Measurements from ENCODE around the gene CCDC9. TPM values are rescaled to one million over a fixed set of nuclear protein-coding genes. Genes with fewer than 3 reads are reported as not detected.
A peak's percentile ranks its signal among the peaks of the same experiment; 100 is the strongest.

The CCDC9 gene
- total and polyA plus RNA-seq, 2 of the 13 experiments (the other 11 are each of a cell fraction or from before 2014, with no cell fraction given): 2.9 to 6.3 TPM

DNA sequence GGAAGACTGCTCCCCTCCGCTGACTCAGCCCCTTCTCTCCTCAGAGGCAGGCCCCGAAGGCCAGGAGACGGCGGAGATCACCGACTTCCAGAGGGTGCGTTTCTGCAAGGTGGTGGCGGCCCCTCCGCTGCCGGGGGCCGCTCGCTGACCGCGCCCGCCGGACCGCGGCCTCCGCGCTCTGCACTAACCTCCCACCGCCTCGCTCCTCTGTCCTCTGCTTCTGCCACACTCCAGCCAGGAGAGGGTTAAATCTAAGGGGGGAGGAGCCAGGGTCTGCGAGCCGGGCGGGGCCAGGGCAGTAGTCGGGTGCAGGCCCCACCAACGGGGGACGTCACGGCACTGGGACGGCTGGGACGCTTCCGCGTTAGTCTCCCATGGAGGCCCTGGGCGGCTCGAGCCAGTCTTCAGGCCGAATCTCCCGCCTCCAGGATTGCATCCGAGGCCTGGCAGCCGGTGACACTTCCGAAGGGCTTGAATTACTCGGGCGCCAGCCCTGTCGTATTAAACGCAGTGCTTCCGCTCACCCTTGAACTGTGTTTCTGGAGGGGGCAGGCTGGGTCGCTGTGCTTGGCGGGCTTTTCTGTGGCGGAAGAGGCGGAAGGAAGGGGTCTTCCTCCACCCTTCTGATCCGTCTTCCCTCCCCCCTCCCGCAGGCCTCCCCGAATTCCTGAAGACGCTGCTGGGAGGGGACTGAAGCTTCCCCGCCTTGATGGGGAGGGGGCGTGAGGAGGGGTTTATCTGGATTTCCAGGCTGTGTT is 17.2 kb downstream of the CCDC9 start (continued):
- TF ChIP-seq ZNF766 (CRISPR knock-in tag; IDR thresholded peaks at IDR 0.05; ENCODE audit: borderline replicate concordance) (0 out of 2 replicates have a peak, but pooled peaks have one; percentile 60), ZNF180 (CRISPR knock-in tag; IDR thresholded peaks at IDR 0.05; ENCODE audit: borderline replicate concordance, low read depth) (no peak), ERF (CRISPR knock-in tag; IDR thresholded peaks at IDR 0.05) (peak; percentile 46; the same call in 1 of the 2 replicates), ZNF496 (CRISPR knock-in tag; IDR thresholded peaks at IDR 0.05; ENCODE audit: insufficient replicate concordance) (no peak), ZKSCAN1 (IDR thresholded peaks at IDR 0.05; ENCODE audit: low read length) (no peak), HNRNPUL1 (IDR thresholded peaks at IDR 0.05; ENCODE audit: low read depth, low read length) (no peak), HDAC1 (CRISPR knock-in tag; IDR thresholded peaks at IDR 0.05) (peak; percentile 65; the same call in 1 of the 2 replicates), GFI1 (CRISPR knock-in tag; IDR thresholded peaks at IDR 0.05; ENCODE audit: borderline replicate concordance) (peak; percentile 55; the same call in 1 of the 2 replicates), SMAD3 (CRISPR knock-in tag; IDR thresholded peaks at IDR 0.05) (0 out of 2 replicates have a peak, but pooled peaks have one; percentile 39)
- TF ChIP-seq, protein P1, sequence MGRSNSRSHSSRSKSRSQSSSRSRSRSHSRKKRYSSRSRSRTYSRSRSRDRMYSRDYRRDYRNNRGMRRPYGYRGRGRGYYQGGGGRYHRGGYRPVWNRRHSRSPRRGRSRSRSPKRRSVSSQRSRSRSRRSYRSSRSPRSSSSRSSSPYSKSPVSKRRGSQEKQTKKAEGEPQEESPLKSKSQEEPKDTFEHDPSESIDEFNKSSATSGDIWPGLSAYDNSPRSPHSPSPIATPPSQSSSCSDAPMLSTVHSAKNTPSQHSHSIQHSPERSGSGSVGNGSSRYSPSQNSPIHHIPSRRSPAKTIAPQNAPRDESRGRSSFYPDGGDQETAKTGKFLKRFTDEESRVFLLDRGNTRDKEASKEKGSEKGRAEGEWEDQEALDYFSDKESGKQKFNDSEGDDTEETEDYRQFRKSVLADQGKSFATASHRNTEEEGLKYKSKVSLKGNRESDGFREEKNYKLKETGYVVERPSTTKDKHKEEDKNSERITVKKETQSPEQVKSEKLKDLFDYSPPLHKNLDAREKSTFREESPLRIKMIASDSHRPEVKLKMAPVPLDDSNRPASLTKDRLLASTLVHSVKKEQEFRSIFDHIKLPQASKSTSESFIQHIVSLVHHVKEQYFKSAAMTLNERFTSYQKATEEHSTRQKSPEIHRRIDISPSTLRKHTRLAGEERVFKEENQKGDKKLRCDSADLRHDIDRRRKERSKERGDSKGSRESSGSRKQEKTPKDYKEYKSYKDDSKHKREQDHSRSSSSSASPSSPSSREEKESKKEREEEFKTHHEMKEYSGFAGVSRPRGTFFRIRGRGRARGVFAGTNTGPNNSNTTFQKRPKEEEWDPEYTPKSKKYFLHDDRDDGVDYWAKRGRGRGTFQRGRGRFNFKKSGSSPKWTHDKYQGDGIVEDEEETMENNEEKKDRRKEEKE (IDR thresholded peaks at IDR 0.05): no peak
- TF ChIP-seq, protein P2, sequence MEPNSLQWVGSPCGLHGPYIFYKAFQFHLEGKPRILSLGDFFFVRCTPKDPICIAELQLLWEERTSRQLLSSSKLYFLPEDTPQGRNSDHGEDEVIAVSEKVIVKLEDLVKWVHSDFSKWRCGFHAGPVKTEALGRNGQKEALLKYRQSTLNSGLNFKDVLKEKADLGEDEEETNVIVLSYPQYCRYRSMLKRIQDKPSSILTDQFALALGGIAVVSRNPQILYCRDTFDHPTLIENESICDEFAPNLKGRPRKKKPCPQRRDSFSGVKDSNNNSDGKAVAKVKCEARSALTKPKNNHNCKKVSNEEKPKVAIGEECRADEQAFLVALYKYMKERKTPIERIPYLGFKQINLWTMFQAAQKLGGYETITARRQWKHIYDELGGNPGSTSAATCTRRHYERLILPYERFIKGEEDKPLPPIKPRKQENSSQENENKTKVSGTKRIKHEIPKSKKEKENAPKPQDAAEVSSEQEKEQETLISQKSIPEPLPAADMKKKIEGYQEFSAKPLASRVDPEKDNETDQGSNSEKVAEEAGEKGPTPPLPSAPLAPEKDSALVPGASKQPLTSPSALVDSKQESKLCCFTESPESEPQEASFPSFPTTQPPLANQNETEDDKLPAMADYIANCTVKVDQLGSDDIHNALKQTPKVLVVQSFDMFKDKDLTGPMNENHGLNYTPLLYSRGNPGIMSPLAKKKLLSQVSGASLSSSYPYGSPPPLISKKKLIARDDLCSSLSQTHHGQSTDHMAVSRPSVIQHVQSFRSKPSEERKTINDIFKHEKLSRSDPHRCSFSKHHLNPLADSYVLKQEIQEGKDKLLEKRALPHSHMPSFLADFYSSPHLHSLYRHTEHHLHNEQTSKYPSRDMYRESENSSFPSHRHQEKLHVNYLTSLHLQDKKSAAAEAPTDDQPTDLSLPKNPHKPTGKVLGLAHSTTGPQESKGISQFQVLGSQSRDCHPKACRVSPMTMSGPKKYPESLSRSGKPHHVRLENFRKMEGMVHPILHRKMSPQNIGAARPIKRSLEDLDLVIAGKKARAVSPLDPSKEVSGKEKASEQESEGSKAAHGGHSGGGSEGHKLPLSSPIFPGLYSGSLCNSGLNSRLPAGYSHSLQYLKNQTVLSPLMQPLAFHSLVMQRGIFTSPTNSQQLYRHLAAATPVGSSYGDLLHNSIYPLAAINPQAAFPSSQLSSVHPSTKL (CRISPR knock-in tag; IDR thresholded peaks at IDR 0.05): no peak
- TF ChIP-seq, protein P3, sequence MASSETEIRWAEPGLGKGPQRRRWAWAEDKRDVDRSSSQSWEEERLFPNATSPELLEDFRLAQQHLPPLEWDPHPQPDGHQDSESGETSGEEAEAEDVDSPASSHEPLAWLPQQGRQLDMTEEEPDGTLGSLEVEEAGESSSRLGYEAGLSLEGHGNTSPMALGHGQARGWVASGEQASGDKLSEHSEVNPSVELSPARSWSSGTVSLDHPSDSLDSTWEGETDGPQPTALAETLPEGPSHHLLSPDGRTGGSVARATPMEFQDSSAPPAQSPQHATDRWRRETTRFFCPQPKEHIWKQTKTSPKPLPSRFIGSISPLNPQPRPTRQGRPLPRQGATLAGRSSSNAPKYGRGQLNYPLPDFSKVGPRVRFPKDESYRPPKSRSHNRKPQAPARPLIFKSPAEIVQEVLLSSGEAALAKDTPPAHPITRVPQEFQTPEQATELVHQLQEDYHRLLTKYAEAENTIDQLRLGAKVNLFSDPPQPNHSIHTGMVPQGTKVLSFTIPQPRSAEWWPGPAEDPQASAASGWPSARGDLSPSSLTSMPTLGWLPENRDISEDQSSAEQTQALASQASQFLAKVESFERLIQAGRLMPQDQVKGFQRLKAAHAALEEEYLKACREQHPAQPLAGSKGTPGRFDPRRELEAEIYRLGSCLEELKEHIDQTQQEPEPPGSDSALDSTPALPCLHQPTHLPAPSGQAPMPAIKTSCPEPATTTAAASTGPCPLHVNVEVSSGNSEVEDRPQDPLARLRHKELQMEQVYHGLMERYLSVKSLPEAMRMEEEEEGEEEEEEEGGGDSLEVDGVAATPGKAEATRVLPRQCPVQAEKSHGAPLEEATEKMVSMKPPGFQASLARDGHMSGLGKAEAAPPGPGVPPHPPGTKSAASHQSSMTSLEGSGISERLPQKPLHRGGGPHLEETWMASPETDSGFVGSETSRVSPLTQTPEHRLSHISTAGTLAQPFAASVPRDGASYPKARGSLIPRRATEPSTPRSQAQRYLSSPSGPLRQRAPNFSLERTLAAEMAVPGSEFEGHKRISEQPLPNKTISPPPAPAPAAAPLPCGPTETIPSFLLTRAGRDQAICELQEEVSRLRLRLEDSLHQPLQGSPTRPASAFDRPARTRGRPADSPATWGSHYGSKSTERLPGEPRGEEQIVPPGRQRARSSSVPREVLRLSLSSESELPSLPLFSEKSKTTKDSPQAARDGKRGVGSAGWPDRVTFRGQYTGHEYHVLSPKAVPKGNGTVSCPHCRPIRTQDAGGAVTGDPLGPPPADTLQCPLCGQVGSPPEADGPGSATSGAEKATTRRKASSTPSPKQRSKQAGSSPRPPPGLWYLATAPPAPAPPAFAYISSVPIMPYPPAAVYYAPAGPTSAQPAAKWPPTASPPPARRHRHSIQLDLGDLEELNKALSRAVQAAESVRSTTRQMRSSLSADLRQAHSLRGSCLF (CRISPR knock-in tag; IDR thresholded peaks at IDR 0.05; ENCODE audit: borderline replicate concordance): no peak
